ENCODE measurements around the gene KCNA3.

Gene KCNA3

DNA sequence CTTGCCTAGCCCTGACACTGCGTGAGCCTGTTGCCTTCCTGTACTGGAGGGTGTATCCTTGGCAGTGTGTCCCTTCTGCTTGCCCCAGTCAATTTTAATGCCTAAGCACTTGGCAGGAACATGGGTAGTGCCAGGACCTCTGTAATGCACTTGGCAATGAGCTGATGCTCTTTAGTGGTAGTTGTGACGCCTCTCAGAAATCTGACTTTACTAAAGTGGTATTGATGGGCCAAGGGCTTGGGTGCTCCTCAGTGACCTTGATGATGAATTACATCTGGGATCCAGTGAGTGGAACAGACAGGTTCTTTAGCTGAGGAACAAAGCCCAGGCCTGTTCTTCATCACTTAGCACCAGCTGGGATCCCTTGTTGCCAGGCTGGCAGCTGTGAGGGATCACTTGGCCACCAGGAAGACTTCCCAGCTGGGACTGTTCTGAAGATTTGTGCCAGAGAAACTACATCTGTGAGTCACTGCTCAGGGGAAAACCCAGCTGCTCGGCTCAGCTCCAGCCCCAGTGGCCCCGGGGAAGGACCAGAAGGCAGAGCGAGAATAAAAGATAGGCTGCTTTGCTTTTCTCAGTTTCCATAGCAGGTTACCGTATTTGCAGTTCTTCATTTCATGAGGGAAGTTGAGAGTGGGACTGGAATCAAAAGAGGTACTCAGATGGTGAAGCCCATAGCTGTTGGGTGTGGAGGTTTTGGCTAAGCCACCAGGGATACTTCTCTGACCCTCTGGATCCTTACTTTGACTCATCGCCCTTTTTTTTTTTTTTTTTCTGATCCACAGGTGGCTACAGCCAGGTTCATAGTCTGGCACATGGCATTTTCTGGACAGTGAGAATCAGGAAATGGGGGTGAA lies 40.1 kb downstream of the KCNA3 start:
- H3K4me1 ChIP-seq (ENCODE audit: control insufficient read depth in 5 of 5, insufficient read depth in 5 of 5, low read length in 5 of 5): peaks cover 3 to 19% (median 12%) of the 10 kb centered on the region in 5 donors
- H3K27me3 ChIP-seq (ENCODE audit: control insufficient read depth in 5 of 5, insufficient read depth in 4 of 5, low read length in 5 of 5): peaks cover 0 to 6% (median 4%) of the 10 kb centered on the region in 5 donors
- no peak overlapping the region for H3K4me3 ChIP-seq (ENCODE audit: low read depth in 1 of 5, low read length in 5 of 5)
- peak overlapping the region; percentile 10 for H3K27ac ChIP-seq (ENCODE audit: low read depth, low read length)
- no peak overlapping the region for H3K9ac ChIP-seq (ENCODE audit: low read length in 5 of 5)
- H3K36me3 ChIP-seq (ENCODE audit: control insufficient read depth in 5 of 5, insufficient read depth in 5 of 5, low read length in 5 of 5): no peaks in the 10 kb centered on the region
- no peaks in the 10 kb centered on the region for H3K9me3 ChIP-seq (ENCODE audit: control insufficient read depth in 5 of 5, low read length in 5 of 5)

DNA sequence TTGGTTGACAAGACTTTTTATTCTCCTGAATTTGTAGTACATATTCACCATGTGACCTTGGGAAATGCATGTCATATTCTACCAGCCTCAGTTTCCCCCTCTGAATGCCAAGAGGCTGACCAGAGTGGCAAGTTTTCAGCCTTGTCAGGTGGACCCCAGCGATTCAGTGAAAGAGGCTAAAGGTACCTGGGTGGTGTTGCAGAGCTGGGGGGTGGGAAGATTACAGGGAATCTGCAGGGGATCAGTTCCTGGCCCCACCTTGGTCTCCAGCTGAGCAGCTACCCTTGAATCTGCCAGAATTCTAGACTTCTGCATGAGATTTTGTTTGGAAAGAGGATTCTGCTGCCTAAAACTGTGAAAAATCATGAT lies 40.7 kb downstream of the KCNA3 start:
- peaks cover 0 to 6% (median 4%) of the 10 kb centered on the region in 5 donors for H3K27me3 ChIP-seq (ENCODE audit: control insufficient read depth in 5 of 5, insufficient read depth in 4 of 5, low read length in 5 of 5)
- H3K9me3 ChIP-seq (ENCODE audit: control insufficient read depth in 5 of 5, low read length in 5 of 5): no peaks in the 10 kb centered on the region
- H3K27ac ChIP-seq (ENCODE audit: low read depth, low read length): no peak overlapping the region
- no peaks in the 10 kb centered on the region for H3K36me3 ChIP-seq (ENCODE audit: control insufficient read depth in 5 of 5, insufficient read depth in 5 of 5, low read length in 5 of 5)
- H3K4me3 ChIP-seq (ENCODE audit: low read depth in 1 of 5, low read length in 5 of 5): no peak overlapping the region
- H3K9ac ChIP-seq (ENCODE audit: low read length in 5 of 5): no peak overlapping the region
- peaks cover 3 to 19% (median 12%) of the 10 kb centered on the region in 5 donors for H3K4me1 ChIP-seq (ENCODE audit: control insufficient read depth in 5 of 5, insufficient read depth in 5 of 5, low read length in 5 of 5)

DNA sequence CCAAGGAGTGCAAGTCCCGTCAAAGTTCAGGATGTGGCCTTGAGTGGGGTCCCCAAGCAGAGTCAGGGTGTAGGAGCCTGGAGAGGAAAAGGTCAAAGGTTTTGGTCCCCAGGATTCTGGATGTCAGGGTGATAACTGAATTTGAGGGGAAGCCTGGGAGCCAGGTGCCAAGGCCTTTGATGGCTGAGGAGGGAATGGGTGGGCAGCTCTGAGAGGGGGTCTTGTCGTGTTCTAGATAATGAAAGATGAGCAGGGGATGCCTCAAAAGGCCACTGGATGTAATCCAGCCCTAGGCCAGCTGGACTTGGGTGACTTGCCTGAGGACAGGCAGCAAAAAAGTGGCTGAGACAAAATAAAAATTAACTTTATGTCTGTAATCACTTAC lies 41.1 kb downstream of the KCNA3 start:
- Histone ChIP-seq H3K9ac (ENCODE audit: low read length in 5 of 5) (no peak overlapping the region), H3K9me3 (ENCODE audit: control insufficient read depth in 5 of 5, low read length in 5 of 5) (no peaks in the 10 kb centered on the region), H3K27me3 (ENCODE audit: control insufficient read depth in 5 of 5, insufficient read depth in 4 of 5, low read length in 5 of 5) (peaks cover 0 to 6% (median 4%) of the 10 kb centered on the region in 5 donors), H3K4me1 (ENCODE audit: control insufficient read depth in 5 of 5, insufficient read depth in 5 of 5, low read length in 5 of 5) (peaks cover 3 to 19% (median 12%) of the 10 kb centered on the region in 5 donors), H3K36me3 (ENCODE audit: control insufficient read depth in 5 of 5, insufficient read depth in 5 of 5, low read length in 5 of 5) (no peaks in the 10 kb centered on the region), H3K4me3 (ENCODE audit: low read depth in 1 of 5, low read length in 5 of 5) (no peak overlapping the region), H3K27ac (ENCODE audit: low read depth, low read length) (no peak overlapping the region)

GRCh38 chr1:110631836-110632620 lies 42.7 kb downstream of the KCNA3 start:
- Histone ChIP-seq H3K9me3 (ENCODE audit: control insufficient read depth in 5 of 5, low read length in 5 of 5) (no peaks in the 10 kb centered on the region), H3K27me3 (ENCODE audit: control insufficient read depth in 5 of 5, insufficient read depth in 4 of 5, low read length in 5 of 5) (peaks cover 0 to 6% (median 3%) of the 10 kb centered on the region in 5 donors), H3K4me1 (ENCODE audit: control insufficient read depth in 5 of 5, insufficient read depth in 5 of 5, low read length in 5 of 5) (peaks cover 3 to 23% (median 12%) of the 10 kb centered on the region in 5 donors), H3K27ac (ENCODE audit: low read depth, low read length) (no peak overlapping the region), H3K4me3 (ENCODE audit: low read depth in 1 of 5, low read length in 5 of 5) (no peak overlapping the region), H3K9ac (ENCODE audit: low read length in 5 of 5) (no peak overlapping the region), H3K36me3 (ENCODE audit: control insufficient read depth in 5 of 5, insufficient read depth in 5 of 5, low read length in 5 of 5) (no peaks in the 10 kb centered on the region)

- H3K27me3 ChIP-seq (ENCODE audit: control insufficient read depth in 5 of 5, insufficient read depth in 4 of 5, low read length in 5 of 5): peaks cover 0 to 6% (median 3%) of the 10 kb centered on the region in 5 donors
- H3K36me3 ChIP-seq (ENCODE audit: control insufficient read depth in 5 of 5, insufficient read depth in 5 of 5, low read length in 5 of 5): no peaks in the 10 kb centered on the region
- no peak overlapping the region for H3K27ac ChIP-seq (ENCODE audit: low read depth, low read length)
- H3K9ac ChIP-seq (ENCODE audit: low read length in 5 of 5): no peak overlapping the region
- H3K4me3 ChIP-seq (ENCODE audit: low read depth in 1 of 5, low read length in 5 of 5): no peak overlapping the region
- H3K4me1 ChIP-seq (ENCODE audit: control insufficient read depth in 5 of 5, insufficient read depth in 5 of 5, low read length in 5 of 5): peaks cover 3 to 23% (median 12%) of the 10 kb centered on the region in 5 donors
- H3K9me3 ChIP-seq (ENCODE audit: control insufficient read depth in 5 of 5, low read length in 5 of 5): no peaks in the 10 kb centered on the region
Observed at GRCh38 chr1:110630839-110631663, 43.7 kb downstream of the KCNA3 start.

DNA sequence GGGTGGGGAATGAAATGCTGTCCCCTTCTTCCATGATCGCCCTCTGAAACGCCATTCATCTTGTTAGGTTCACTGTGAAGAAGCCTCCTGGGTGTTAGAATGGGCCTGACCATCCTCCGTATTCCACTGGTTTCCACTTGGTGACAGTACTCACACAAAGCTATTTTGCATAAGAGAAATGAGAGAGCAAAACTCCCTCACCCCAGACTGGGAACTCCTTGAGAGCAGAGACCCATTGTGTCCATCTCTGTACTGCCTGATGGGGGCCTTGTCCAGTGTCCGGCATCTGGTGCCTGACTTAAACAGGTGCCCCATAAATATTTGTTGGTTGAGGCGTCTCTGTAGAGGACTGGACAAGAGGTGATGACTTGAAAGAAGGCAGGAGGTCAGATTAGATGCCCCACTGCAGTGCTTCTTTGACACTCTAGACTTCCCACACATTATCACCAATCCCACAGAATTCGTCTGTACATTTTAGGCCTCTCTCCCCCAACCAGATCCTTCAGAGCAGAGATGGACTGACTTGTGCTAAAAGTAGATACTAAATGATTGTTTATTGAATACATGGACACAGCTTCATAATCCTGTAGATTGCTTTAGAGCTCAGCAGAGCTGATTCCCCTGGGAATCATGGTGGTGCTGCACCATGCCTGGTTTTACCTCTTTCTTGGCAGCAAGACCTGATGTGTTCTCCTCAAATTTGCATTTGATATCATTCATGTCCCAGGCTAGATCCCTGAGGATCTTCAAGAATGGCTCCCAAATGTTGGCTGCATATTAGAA lies 46.2 kb downstream of the KCNA3 start:
- H3K9me3 ChIP-seq (ENCODE audit: control insufficient read depth in 5 of 5, low read length in 5 of 5): no peaks in the 10 kb centered on the region
- H3K27ac ChIP-seq (ENCODE audit: low read depth, low read length): no peak overlapping the region
- peaks cover 0 to 6% (median 3%) of the 10 kb centered on the region in 5 donors for H3K27me3 ChIP-seq (ENCODE audit: control insufficient read depth in 5 of 5, insufficient read depth in 4 of 5, low read length in 5 of 5)
- H3K36me3 ChIP-seq (ENCODE audit: control insufficient read depth in 5 of 5, insufficient read depth in 5 of 5, low read length in 5 of 5): no peaks in the 10 kb centered on the region
- no peak overlapping the region for H3K4me3 ChIP-seq (ENCODE audit: low read depth in 1 of 5, low read length in 5 of 5)
- peaks cover 0 to 7% (median 0%) of the 10 kb centered on the region in 5 donors for H3K4me1 ChIP-seq (ENCODE audit: control insufficient read depth in 5 of 5, insufficient read depth in 5 of 5, low read length in 5 of 5)
- H3K9ac ChIP-seq (ENCODE audit: low read length in 5 of 5): no peak overlapping the region

DNA sequence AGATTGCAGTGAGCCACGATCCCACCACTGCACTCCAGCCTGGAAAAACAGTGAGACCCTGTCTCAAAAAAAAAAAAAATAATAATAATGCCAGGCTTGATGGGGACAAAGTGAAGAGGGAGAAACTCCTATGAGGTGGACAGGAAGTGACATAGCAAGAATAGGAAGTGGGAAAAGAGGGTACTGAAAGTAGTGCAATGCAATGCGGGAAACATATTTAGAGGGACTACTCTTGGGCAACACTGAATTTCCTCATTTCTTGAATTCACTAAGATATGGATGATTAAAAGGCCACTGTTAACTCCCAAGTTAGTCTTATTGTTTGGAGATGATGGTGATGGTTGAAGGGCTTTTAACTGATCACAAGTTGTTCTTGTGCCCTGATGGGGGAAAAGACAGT lies 47.0 kb downstream of the KCNA3 start:
- peaks cover 0 to 7% (median 0%) of the 10 kb centered on the region in 5 donors for H3K4me1 ChIP-seq (ENCODE audit: control insufficient read depth in 5 of 5, insufficient read depth in 5 of 5, low read length in 5 of 5)
- H3K4me3 ChIP-seq (ENCODE audit: low read depth in 1 of 5, low read length in 5 of 5): no peak overlapping the region
- no peak overlapping the region for H3K9ac ChIP-seq (ENCODE audit: low read length in 5 of 5)
- H3K27me3 ChIP-seq (ENCODE audit: control insufficient read depth in 5 of 5, insufficient read depth in 4 of 5, low read length in 5 of 5): peaks cover 0 to 6% (median 3%) of the 10 kb centered on the region in 5 donors
- no peaks in the 10 kb centered on the region for H3K9me3 ChIP-seq (ENCODE audit: control insufficient read depth in 5 of 5, low read length in 5 of 5)
- H3K27ac ChIP-seq (ENCODE audit: low read depth, low read length): no peak overlapping the region
- no peaks in the 10 kb centered on the region for H3K36me3 ChIP-seq (ENCODE audit: control insufficient read depth in 5 of 5, insufficient read depth in 5 of 5, low read length in 5 of 5)

GRCh38 chr1:110626889-110627288 lies 47.9 kb downstream of the KCNA3 start:
- H3K27me3 ChIP-seq (ENCODE audit: control insufficient read depth in 5 of 5, insufficient read depth in 4 of 5, low read length in 5 of 5): peaks cover 0 to 6% (median 2%) of the 10 kb centered on the region in 5 donors
- no peaks in the 10 kb centered on the region for H3K36me3 ChIP-seq (ENCODE audit: control insufficient read depth in 5 of 5, insufficient read depth in 5 of 5, low read length in 5 of 5)
- H3K4me1 ChIP-seq (ENCODE audit: control insufficient read depth in 5 of 5, insufficient read depth in 5 of 5, low read length in 5 of 5): peaks cover 0 to 7% (median 0%) of the 10 kb centered on the region in 5 donors
- H3K27ac ChIP-seq (ENCODE audit: low read depth, low read length): no peak overlapping the region
- no peak overlapping the region for H3K4me3 ChIP-seq (ENCODE audit: low read depth in 1 of 5, low read length in 5 of 5)
- H3K9me3 ChIP-seq (ENCODE audit: control insufficient read depth in 5 of 5, low read length in 5 of 5): no peaks in the 10 kb centered on the region
- H3K9ac ChIP-seq (ENCODE audit: low read length in 5 of 5): no peak overlapping the region
